OCI-LY7 (cell line): Measurements from ENCODE around the gene CHN2.

ENCODE experiments used
- CTCF ChIP-seq: fragments of 200-600 bp; sonication (generic); conservative IDR thresholded peaks from 2 replicates; pipeline ENCODE4 v1.5.1; 2014; ENCODE audit warnings: mild to moderate bottlenecking, antibody characterized with exemption, low read length, moderate library complexity, mixed read lengths
- EZH2phosphoT487 ChIP-seq: fragments of 200-600 bp; sonication (generic); IDR thresholded peaks from 2 replicates; pipeline ENCODE4 v1.6.1; 2018; ENCODE audit warnings: low read depth, borderline replicate concordance, mild to moderate bottlenecking, mixed run types, antibody characterized with exemption, low read length, moderate library complexity, mixed read lengths

- no peak for TF ChIP-seq CTCF
- no peak for TF ChIP-seq EZH2phosphoT487
These were observed 291.0 kb downstream of the CHN2 start for GRCh38 chr7:29485339-29486190.
